Measurements from ENCODE around the gene ARHGAP26.

Gene ARHGAP26

GRCh38 chr5:142827934-142828576 lies 57.9 kb downstream of the ARHGAP26 start:
- H3K9ac ChIP-seq (ENCODE audit: insufficient read length, low read depth): no peak overlapping the region
- H3K36me3 ChIP-seq (ENCODE audit: insufficient read depth, insufficient read length, low read length): no peaks in the 10 kb centered on the region
- TF ChIP-seq SUZ12 (IDR thresholded peaks at IDR 0.05; ENCODE audit: extremely low read depth, insufficient read depth, insufficient read length) (no peak), YY1 (IDR thresholded peaks at IDR 0.05; ENCODE audit: insufficient read depth, insufficient read length) (no peak), ZNF274 (IDR thresholded peaks at IDR 0.05; ENCODE audit: low read depth, low read length) (no peak)
- peaks cover 2% of the 10 kb centered on the region for H3K4me1 ChIP-seq (ENCODE audit: insufficient read depth, insufficient read length)
- DNase-seq (ENCODE audit: low read depth, low spot score): no peak
- H3K4me3 ChIP-seq (ENCODE audit: insufficient read length, low read depth): no peak overlapping the region
- H3K27me3 ChIP-seq (ENCODE audit: insufficient read depth, insufficient read length): no peaks in the 10 kb centered on the region
- H3K9me3 ChIP-seq (ENCODE audit: insufficient read depth, low read length): no peaks in the 10 kb centered on the region

DNA sequence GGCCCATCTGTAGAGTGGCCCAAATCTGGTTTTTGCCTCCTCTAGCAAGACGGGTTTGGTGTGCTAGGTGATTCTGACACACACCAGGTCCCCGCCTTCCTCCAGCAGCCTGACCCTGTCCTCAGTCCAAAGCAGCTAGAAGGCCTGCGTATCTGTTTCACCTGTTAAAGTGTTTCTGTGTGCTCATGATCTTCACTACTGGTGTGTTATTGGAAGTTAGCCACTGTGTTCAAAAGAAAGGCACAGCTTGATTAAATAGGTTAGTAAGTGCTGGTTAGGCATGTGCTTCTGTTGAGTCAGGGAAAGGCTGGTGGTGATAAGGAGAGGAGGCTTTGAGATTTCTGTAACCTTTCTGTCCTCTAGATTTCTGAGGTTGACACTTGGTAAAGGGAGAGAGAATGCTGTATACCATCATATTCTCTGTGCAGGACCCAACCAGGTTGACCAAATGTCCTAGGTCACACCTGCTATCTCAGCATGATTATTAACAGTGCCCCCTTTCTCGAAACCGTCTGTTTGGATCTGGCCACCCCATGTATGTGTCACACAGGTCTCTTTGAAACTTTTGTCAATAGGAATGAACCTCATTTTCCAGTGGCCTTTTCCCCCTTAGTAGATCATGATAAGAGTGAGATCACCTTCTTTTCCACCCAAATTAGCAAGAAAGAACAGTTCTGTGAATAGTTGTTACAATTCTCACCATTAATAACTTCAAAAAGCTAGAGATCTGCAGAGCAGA lies 58.8 kb downstream of the ARHGAP26 start:
- TF ChIP-seq ZNF274 (IDR thresholded peaks at IDR 0.05; ENCODE audit: low read depth, low read length): no peak
- TF ChIP-seq SUZ12 (IDR thresholded peaks at IDR 0.05; ENCODE audit: extremely low read depth, insufficient read depth, insufficient read length): no peak
- no peak for TF ChIP-seq YY1 (IDR thresholded peaks at IDR 0.05; ENCODE audit: insufficient read depth, insufficient read length)

DNA sequence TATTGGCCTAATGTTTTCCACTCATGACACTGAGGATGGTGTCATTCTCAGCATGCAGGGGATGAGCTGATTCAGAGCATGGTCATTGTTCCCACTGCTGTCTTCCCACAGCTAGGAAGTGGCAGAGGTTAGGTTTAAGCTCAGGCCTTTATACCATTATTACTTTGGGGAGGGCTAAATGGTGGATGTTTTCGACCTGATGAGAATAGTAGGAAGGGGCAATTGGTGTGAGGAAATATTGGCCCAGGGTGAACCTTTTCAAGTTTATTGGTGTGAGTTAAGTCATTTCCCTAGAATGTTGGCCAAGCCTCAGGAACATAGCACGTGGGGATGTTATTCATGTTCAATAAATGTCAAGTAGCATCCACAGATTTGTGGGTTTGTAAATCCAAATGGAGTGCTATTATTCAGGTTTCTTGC lies 59.6 kb downstream of the ARHGAP26 start:
- Histone ChIP-seq H3K4me1 (ENCODE audit: insufficient read depth, insufficient read length) (peaks cover 2% of the 10 kb centered on the region), H3K4me3 (ENCODE audit: insufficient read length, low read depth) (no peak overlapping the region), H3K36me3 (ENCODE audit: insufficient read depth, insufficient read length, low read length) (no peaks in the 10 kb centered on the region), H3K9ac (ENCODE audit: insufficient read length, low read depth) (no peak overlapping the region), H3K9me3 (ENCODE audit: insufficient read depth, low read length) (no peaks in the 10 kb centered on the region), H3K27me3 (ENCODE audit: insufficient read depth, insufficient read length) (no peaks in the 10 kb centered on the region)
- DNase-seq (ENCODE audit: low read depth, low spot score): no peak
- TF ChIP-seq SUZ12 (IDR thresholded peaks at IDR 0.05; ENCODE audit: extremely low read depth, insufficient read depth, insufficient read length): no peak
- no peak for TF ChIP-seq YY1 (IDR thresholded peaks at IDR 0.05; ENCODE audit: insufficient read depth, insufficient read length)
- TF ChIP-seq ZNF274 (IDR thresholded peaks at IDR 0.05; ENCODE audit: low read depth, low read length): no peak

More for the DNA sequence above, 58.8 kb downstream of the ARHGAP26 start:
- Histone ChIP-seq H3K27me3 (ENCODE audit: insufficient read depth, insufficient read length) (no peaks in the 10 kb centered on the region), H3K36me3 (ENCODE audit: insufficient read depth, insufficient read length, low read length) (no peaks in the 10 kb centered on the region), H3K4me3 (ENCODE audit: insufficient read length, low read depth) (no peak overlapping the region), H3K4me1 (ENCODE audit: insufficient read depth, insufficient read length) (peaks cover 2% of the 10 kb centered on the region), H3K9ac (ENCODE audit: insufficient read length, low read depth) (no peak overlapping the region), H3K9me3 (ENCODE audit: insufficient read depth, low read length) (no peaks in the 10 kb centered on the region)
- DNase-seq (ENCODE audit: low read depth, low spot score): no peak

GRCh38 chr5:142830241-142831008 lies 60.2 kb downstream of the ARHGAP26 start:
- Histone ChIP-seq H3K4me3 (ENCODE audit: insufficient read length, low read depth) (no peak overlapping the region), H3K36me3 (ENCODE audit: insufficient read depth, insufficient read length, low read length) (no peaks in the 10 kb centered on the region), H3K9me3 (ENCODE audit: insufficient read depth, low read length) (no peaks in the 10 kb centered on the region), H3K27me3 (ENCODE audit: insufficient read depth, insufficient read length) (no peaks in the 10 kb centered on the region), H3K9ac (ENCODE audit: insufficient read length, low read depth) (no peak overlapping the region), H3K4me1 (ENCODE audit: insufficient read depth, insufficient read length) (peaks cover 2% of the 10 kb centered on the region)
- no peak for DNase-seq (ENCODE audit: low read depth, low spot score)
- TF ChIP-seq ZNF274 (IDR thresholded peaks at IDR 0.05; ENCODE audit: low read depth, low read length): no peak

GRCh38 chr5:142831009-142831383 lies 60.8 kb downstream of the ARHGAP26 start:
- Histone ChIP-seq H3K9ac (ENCODE audit: insufficient read length, low read depth) (no peak overlapping the region), H3K27me3 (ENCODE audit: insufficient read depth, insufficient read length) (no peaks in the 10 kb centered on the region), H3K4me1 (ENCODE audit: insufficient read depth, insufficient read length) (peaks cover 2% of the 10 kb centered on the region), H3K4me3 (ENCODE audit: insufficient read length, low read depth) (no peak overlapping the region), H3K36me3 (ENCODE audit: insufficient read depth, insufficient read length, low read length) (no peaks in the 10 kb centered on the region), H3K9me3 (ENCODE audit: insufficient read depth, low read length) (no peaks in the 10 kb centered on the region)
- DNase-seq (ENCODE audit: low read depth, low spot score): no peak
- TF ChIP-seq YY1 (IDR thresholded peaks at IDR 0.05; ENCODE audit: insufficient read depth, insufficient read length) (no peak), ZNF274 (IDR thresholded peaks at IDR 0.05; ENCODE audit: low read depth, low read length) (no peak)

GRCh38 chr5:142832263-142832662 lies 62.1 kb downstream of the ARHGAP26 start:
- peaks cover 2% of the 10 kb centered on the region for H3K4me1 ChIP-seq (ENCODE audit: insufficient read depth, insufficient read length)
- H3K9ac ChIP-seq (ENCODE audit: insufficient read length, low read depth): no peak overlapping the region
- H3K9me3 ChIP-seq (ENCODE audit: insufficient read depth, low read length): no peaks in the 10 kb centered on the region
- DNase-seq (ENCODE audit: low read depth, low spot score): no peak
- no peaks in the 10 kb centered on the region for H3K27me3 ChIP-seq (ENCODE audit: insufficient read depth, insufficient read length)
- no peak for TF ChIP-seq ZNF274 (IDR thresholded peaks at IDR 0.05; ENCODE audit: low read depth, low read length)
- TF ChIP-seq SUZ12 (IDR thresholded peaks at IDR 0.05; ENCODE audit: extremely low read depth, insufficient read depth, insufficient read length): no peak
- TF ChIP-seq YY1 (IDR thresholded peaks at IDR 0.05; ENCODE audit: insufficient read depth, insufficient read length): no peak
- no peak overlapping the region for H3K4me3 ChIP-seq (ENCODE audit: insufficient read length, low read depth)
- no peaks in the 10 kb centered on the region for H3K36me3 ChIP-seq (ENCODE audit: insufficient read depth, insufficient read length, low read length)

Data from NT2/D1 (cell line).